ENCODE results near the gene DET1. TPM values are rescaled to one million over a fixed set of nuclear protein-coding genes. Genes with fewer than 3 reads are reported as not detected.

The DET1 gene
- total RNA-seq, 1 experiment from 2014 or later, result 6.1 TPM

DNA sequence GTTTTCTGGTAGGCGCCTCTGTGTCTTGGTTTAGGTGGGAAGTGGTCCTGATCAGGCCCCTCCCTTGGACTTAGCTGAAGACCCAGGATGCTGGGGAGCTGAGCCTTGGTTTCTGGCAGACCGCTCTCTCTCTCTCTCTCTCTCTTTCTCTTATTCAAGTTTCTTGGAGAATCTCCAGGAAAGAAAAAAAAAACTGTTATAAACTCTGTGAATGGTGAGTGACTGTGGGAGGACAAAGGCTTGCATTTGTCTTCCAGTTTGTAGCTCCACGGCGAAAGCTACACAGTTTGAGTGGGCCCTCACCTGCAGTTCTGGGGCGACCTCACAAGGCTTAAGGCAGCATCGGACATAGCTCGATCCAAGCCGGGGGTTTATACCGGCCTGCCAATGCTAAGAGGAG, 7.5 kb downstream of the DET1 start:
- H3K4me3 Mint-ChIP-seq, result no peak overlapping the region
- CTCF ChIA-PET, result no interaction called here
- H3K36me3 Mint-ChIP-seq, result peaks cover 13% of the 10 kb centered on the region
- no peak for TF ChIP-seq RORB (CRISPR knock-in tag; IDR thresholded peaks at IDR 0.05)
- TF ChIP-seq, protein P1, sequence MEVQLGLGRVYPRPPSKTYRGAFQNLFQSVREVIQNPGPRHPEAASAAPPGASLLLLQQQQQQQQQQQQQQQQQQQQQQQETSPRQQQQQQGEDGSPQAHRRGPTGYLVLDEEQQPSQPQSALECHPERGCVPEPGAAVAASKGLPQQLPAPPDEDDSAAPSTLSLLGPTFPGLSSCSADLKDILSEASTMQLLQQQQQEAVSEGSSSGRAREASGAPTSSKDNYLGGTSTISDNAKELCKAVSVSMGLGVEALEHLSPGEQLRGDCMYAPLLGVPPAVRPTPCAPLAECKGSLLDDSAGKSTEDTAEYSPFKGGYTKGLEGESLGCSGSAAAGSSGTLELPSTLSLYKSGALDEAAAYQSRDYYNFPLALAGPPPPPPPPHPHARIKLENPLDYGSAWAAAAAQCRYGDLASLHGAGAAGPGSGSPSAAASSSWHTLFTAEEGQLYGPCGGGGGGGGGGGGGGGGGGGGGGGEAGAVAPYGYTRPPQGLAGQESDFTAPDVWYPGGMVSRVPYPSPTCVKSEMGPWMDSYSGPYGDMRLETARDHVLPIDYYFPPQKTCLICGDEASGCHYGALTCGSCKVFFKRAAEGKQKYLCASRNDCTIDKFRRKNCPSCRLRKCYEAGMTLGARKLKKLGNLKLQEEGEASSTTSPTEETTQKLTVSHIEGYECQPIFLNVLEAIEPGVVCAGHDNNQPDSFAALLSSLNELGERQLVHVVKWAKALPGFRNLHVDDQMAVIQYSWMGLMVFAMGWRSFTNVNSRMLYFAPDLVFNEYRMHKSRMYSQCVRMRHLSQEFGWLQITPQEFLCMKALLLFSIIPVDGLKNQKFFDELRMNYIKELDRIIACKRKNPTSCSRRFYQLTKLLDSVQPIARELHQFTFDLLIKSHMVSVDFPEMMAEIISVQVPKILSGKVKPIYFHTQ (CRISPR knock-in tag; IDR thresholded peaks at IDR 0.05), result no peak
- no peak for TF ChIP-seq MAX (CRISPR knock-in tag; IDR thresholded peaks at IDR 0.05)
- TF ChIP-seq TP53 (CRISPR knock-in tag; IDR thresholded peaks at IDR 0.05), result no peak
- no peak for TF ChIP-seq KAT7 (CRISPR knock-in tag; IDR thresholded peaks at IDR 0.05; ENCODE audit: borderline replicate concordance)
- no peak for TF ChIP-seq ZNF232 (CRISPR knock-in tag; IDR thresholded peaks at IDR 0.05)
- TF ChIP-seq NR2C2 (CRISPR knock-in tag; IDR thresholded peaks at IDR 0.05), result no peak
- TF ChIP-seq SMAD3 (CRISPR knock-in tag; IDR thresholded peaks at IDR 0.05; ENCODE audit: borderline replicate concordance), result no peak
- no peak for TF ChIP-seq ATF1 (CRISPR knock-in tag; IDR thresholded peaks at IDR 0.05)
- TF ChIP-seq NR3C1 (CRISPR knock-in tag; conservative IDR thresholded peaks at IDR 0.05; ENCODE audit: low read depth), result no peak
- no peak for TF ChIP-seq SOX15 (CRISPR knock-in tag; IDR thresholded peaks at IDR 0.05)
- TF ChIP-seq CREM (CRISPR knock-in tag; IDR thresholded peaks at IDR 0.05), result no peak
- no peak for TF ChIP-seq ZSCAN18 (CRISPR knock-in tag; IDR thresholded peaks at IDR 0.05)
- no peak for TF ChIP-seq AFF4 (CRISPR knock-in tag; IDR thresholded peaks at IDR 0.05; ENCODE audit: borderline replicate concordance)
- TF ChIP-seq, protein P2, sequence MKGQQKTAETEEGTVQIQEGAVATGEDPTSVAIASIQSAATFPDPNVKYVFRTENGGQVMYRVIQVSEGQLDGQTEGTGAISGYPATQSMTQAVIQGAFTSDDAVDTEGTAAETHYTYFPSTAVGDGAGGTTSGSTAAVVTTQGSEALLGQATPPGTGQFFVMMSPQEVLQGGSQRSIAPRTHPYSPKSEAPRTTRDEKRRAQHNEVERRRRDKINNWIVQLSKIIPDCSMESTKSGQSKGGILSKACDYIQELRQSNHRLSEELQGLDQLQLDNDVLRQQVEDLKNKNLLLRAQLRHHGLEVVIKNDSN (CRISPR knock-in tag; IDR thresholded peaks at IDR 0.05), result no peak
- TF ChIP-seq SP1 (CRISPR knock-in tag; conservative IDR thresholded peaks at IDR 0.05), result no peak
- no peak for TF ChIP-seq ERG (CRISPR knock-in tag; IDR thresholded peaks at IDR 0.05)
- TF ChIP-seq, protein P3, sequence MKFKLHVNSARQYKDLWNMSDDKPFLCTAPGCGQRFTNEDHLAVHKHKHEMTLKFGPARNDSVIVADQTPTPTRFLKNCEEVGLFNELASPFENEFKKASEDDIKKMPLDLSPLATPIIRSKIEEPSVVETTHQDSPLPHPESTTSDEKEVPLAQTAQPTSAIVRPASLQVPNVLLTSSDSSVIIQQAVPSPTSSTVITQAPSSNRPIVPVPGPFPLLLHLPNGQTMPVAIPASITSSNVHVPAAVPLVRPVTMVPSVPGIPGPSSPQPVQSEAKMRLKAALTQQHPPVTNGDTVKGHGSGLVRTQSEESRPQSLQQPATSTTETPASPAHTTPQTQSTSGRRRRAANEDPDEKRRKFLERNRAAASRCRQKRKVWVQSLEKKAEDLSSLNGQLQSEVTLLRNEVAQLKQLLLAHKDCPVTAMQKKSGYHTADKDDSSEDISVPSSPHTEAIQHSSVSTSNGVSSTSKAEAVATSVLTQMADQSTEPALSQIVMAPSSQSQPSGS (CRISPR knock-in tag; IDR thresholded peaks at IDR 0.05; ENCODE audit: borderline replicate concordance, low read depth), result no peak
- no peak for TF ChIP-seq TEAD4 (CRISPR knock-in tag; IDR thresholded peaks at IDR 0.05)
- no peak for DNase-seq (ENCODE audit: low spot score)
- peaks cover 36% of the 10 kb centered on the region for H3K4me1 Mint-ChIP-seq
- peak; percentile 22; the same call in 1 of the 2 replicates for ATAC-seq
- peaks cover 18% of the 10 kb centered on the region for H3K9me3 Mint-ChIP-seq
- POLR2A ChIA-PET, result interaction anchor here (0.7 kb wide), 1 partner anchor 71 kb away, joined by 3 read pairs; no protein-coding TSS in a partner anchor
- no peak overlapping the region for H3K27ac Mint-ChIP-seq
- no peaks in the 10 kb centered on the region for H3K27me3 Mint-ChIP-seq (ENCODE audit: low read depth)
